GM21717 (cell line): ENCODE data around the gene ZMIZ1.

Source experiments
- ATAC-seq: cut with Tn5 transposase; IDR thresholded peaks from one replicate; pipeline ENCODE4 v1.9.1; 2021; ENCODE audit warnings: mild to moderate bottlenecking, moderate library complexity; ENCODE audit not compliant: unreplicated experiment

ZMIZ1 gene

GRCh38 chr10:79296431-79296830, 227.7 kb downstream of the ZMIZ1 start:
- no peak for ATAC-seq

- no peak for ATAC-seq
These were observed 229.9 kb downstream of the ZMIZ1 start for GRCh38 chr10:79298403-79299244.

- ATAC-seq: no peak
These were observed 230.9 kb downstream of the ZMIZ1 start for GRCh38 chr10:79299397-79300241.

- ATAC-seq: no peak
These were observed 231.9 kb downstream of the ZMIZ1 start for GRCh38 chr10:79300711-79301110.

- ATAC-seq: no peak
These were observed 233.2 kb downstream of the ZMIZ1 start for GRCh38 chr10:79301754-79302530.

- no peak for ATAC-seq
These were observed 235.1 kb downstream of the ZMIZ1 start for GRCh38 chr10:79303631-79304478.

GRCh38 chr10:79304479-79305087, 235.8 kb downstream of the ZMIZ1 start:
- no peak for ATAC-seq

- no peak for ATAC-seq
These were observed 236.7 kb downstream of the ZMIZ1 start for GRCh38 chr10:79305515-79305914.

- ATAC-seq: no peak
These were observed 237.2 kb downstream of the ZMIZ1 start for GRCh38 chr10:79305988-79306387.

- no peak for ATAC-seq
These were observed 238.0 kb downstream of the ZMIZ1 start for GRCh38 chr10:79306644-79307220.

GRCh38 chr10:79308016-79308415, 239.2 kb downstream of the ZMIZ1 start:
- ATAC-seq: no peak

GRCh38 chr10:79308969-79309665, 240.4 kb downstream of the ZMIZ1 start:
- ATAC-seq: no peak

GRCh38 chr10:79310200-79310865, 241.6 kb downstream of the ZMIZ1 start:
- no peak for ATAC-seq

GRCh38 chr10:79310911-79311573, 242.3 kb downstream of the ZMIZ1 start:
- ATAC-seq: no peak

- no peak for ATAC-seq
These were observed 243.0 kb downstream of the ZMIZ1 start for GRCh38 chr10:79311581-79312407.

- no peak for ATAC-seq
These were observed 243.9 kb downstream of the ZMIZ1 start for GRCh38 chr10:79312601-79313187.

- ATAC-seq: no peak
These were observed 244.6 kb downstream of the ZMIZ1 start for GRCh38 chr10:79313320-79313719.
